ENCODE measurements around the gene CFAP251. TPM values are rescaled to one million over a fixed set of nuclear protein-coding genes. Genes with fewer than 3 reads are reported as not detected.

The CFAP251 gene
- total RNA-seq, result 4.6 and 5.9 TPM in 2 replicates

GRCh38 chr12:121917950-121918678, at the start of gene CFAP251:
Gene CFAP251 (plus strand): TSS chr12:121918592. CDS start chr12:121921306, 2,714 bp downstream.

GRCh38 chr12:121888478-121889273, 29.7 kb upstream of the CFAP251 start, which contains the start of gene PSMD9:
Gene PSMD9 (plus strand): TSS chr12:121888790. CDS start chr12:121888857, 67 bp downstream.

GRCh38 chr12:122021822-122022392, 103.5 kb downstream of the CFAP251 start, which contains the start of gene BCL7A:
Gene BCL7A (plus strand): TSS chr12:122021884. CDS start chr12:122022092, 208 bp downstream.

Small RNA genes lying within 50 kb of the gene (small RNA-seq; reads per million reads assigned to genes)
- gene AC069503.3 (ENCODE audit: low replicate concordance), result not detected
- not detected for gene RF00017 (ENCODE audit: low replicate concordance)
- gene RNU7-170P (ENCODE audit: low replicate concordance), result not detected

Other genes with a start within 250 kb of the CFAP251 start
- gene MORN3, start 248.9 kb upstream of the CFAP251 start, total RNA-seq, result 1.5 TPM in 1 of 2 replicates, not detected in the other
- 14.4 and 21.9 TPM in 2 replicates for gene TMEM120B, start 205.8 kb upstream of the CFAP251 start, total RNA-seq
- gene RHOF, start 124.9 kb upstream of the CFAP251 start, total RNA-seq, result 9.6 and 9.9 TPM in 2 replicates
- 6.4 and 10.9 TPM in 2 replicates for gene SETD1B, start 114.6 kb upstream of the CFAP251 start, total RNA-seq
- 0.22 TPM in 1 of 2 replicates, not detected in the other for gene HPD, start 59.7 kb upstream of the CFAP251 start, total RNA-seq
- 65.3 and 93.0 TPM in 2 replicates for gene PSMD9, start 29.8 kb upstream of the CFAP251 start, total RNA-seq
- 5.0 and 5.3 TPM in 2 replicates for gene BCL7A, start 103.3 kb downstream of the CFAP251 start, total RNA-seq
- 27.5 and 35.5 TPM in 2 replicates for gene MLXIP, start 160.2 kb downstream of the CFAP251 start, total RNA-seq

Data from placental pericyte (primary cell).